GM18526 (cell line): ENCODE data around the gene COL12A1.

Experiments
- POLR2A ChIP-seq: IDR thresholded peaks from 3 replicates; pipeline ENCODE4 v1.6.1; 2011; ENCODE audit not compliant: insufficient read length; ENCODE audit errors: extremely low read depth

COL12A1 gene

GRCh38 chr6:75135450-75135849 is 70.4 kb downstream of the COL12A1 start:
- TF ChIP-seq POLR2A, result no peak

- no peak for TF ChIP-seq POLR2A
Measured at GRCh38 chr6:75130784-75131183, 75.1 kb downstream of the COL12A1 start.

- no peak for TF ChIP-seq POLR2A
Measured at GRCh38 chr6:75128878-75129570, 76.8 kb downstream of the COL12A1 start.

GRCh38 chr6:75126518-75126917 is 79.3 kb downstream of the COL12A1 start:
- no peak for TF ChIP-seq POLR2A

- TF ChIP-seq POLR2A, result no peak
Measured at GRCh38 chr6:75124983-75125382, 80.9 kb downstream of the COL12A1 start.

- TF ChIP-seq POLR2A, result no peak
Measured at GRCh38 chr6:75124085-75124484, 81.8 kb downstream of the COL12A1 start.

- TF ChIP-seq POLR2A, result no peak
Measured at GRCh38 chr6:75118925-75119515, 86.8 kb downstream of the COL12A1 start.

- TF ChIP-seq POLR2A, result no peak
Measured at GRCh38 chr6:75117701-75118100, 88.2 kb downstream of the COL12A1 start.

GRCh38 chr6:75116946-75117345 is 88.9 kb downstream of the COL12A1 start:
- no peak for TF ChIP-seq POLR2A

GRCh38 chr6:75115481-75115880 is 90.4 kb downstream of the COL12A1 start:
- no peak for TF ChIP-seq POLR2A

- no peak for TF ChIP-seq POLR2A
Measured at GRCh38 chr6:75114806-75115205, 91.0 kb downstream of the COL12A1 start.

GRCh38 chr6:75114195-75114594 is 91.7 kb downstream of the COL12A1 start:
- TF ChIP-seq POLR2A, result no peak

- TF ChIP-seq POLR2A, result no peak
Measured at GRCh38 chr6:75113446-75113845, 92.4 kb downstream of the COL12A1 start.

- TF ChIP-seq POLR2A, result no peak
Measured at GRCh38 chr6:75109765-75110164, 96.1 kb downstream of the COL12A1 start.

GRCh38 chr6:75109022-75109421 is 96.8 kb downstream of the COL12A1 start:
- no peak for TF ChIP-seq POLR2A

- TF ChIP-seq POLR2A, result no peak
Measured at GRCh38 chr6:75108333-75108974, 97.4 kb downstream of the COL12A1 start.
